K562 (cell line): ENCODE data around the gene TAP2. TPM values are rescaled to one million over a fixed set of nuclear protein-coding genes. Genes with fewer than 3 reads are reported as not detected.

Experiments used
- ASH1L ChIP-seq: fragments of 450-650 bp; IDR thresholded peaks from 2 replicates; pipeline ENCODE4 v1.6.1; 2018; ENCODE audit warnings: borderline replicate concordance, mild to moderate bottlenecking, low read depth; ENCODE audit not compliant: partially characterized antibody
- BHLHE40 ChIP-seq: IDR thresholded peaks from 2 replicates; pipeline ENCODE4 v1.6.1; 2011; ENCODE audit warnings: low read length, improper control_type of control experiment
- BRCA1 ChIP-seq, 2 experiments: fragments of 450-650 bp in 1 of 2; sonication (generic) in 1 of 2; formaldehyde crosslinking in 1 of 2; IDR thresholded peaks; 2 replicates each; pipeline versions ENCODE4 v1.5.0 to v1.6.1; 2017 to 2020; ENCODE audit warnings: mild to moderate bottlenecking in 1 of 2, missing genetic modification reagents in 1 of 2
- BRD9 ChIP-seq: fragments of 450-650 bp; IDR thresholded peaks from 2 replicates; pipeline ENCODE4 v1.6.1; 2018; ENCODE audit warnings: low read depth; ENCODE audit not compliant: partially characterized antibody
- CHD4 ChIP-seq: fragments of 200-600 bp; sonication (generic); IDR thresholded peaks from 3 replicates; pipeline ENCODE4 v1.6.1; 2012; ENCODE audit warnings: low read depth, mild to moderate bottlenecking, mixed read lengths, low read length, inconsistent platforms; ENCODE audit not compliant: insufficient read depth, insufficient replicate concordance, poor library complexity, severe bottlenecking
- EP300 ChIP-seq: IDR thresholded peaks from 2 replicates; pipeline ENCODE4 v1.6.1; 2012; ENCODE audit warnings: low read length, improper control_type of control experiment
- FOXA1 ChIP-seq: fragments of 450-650 bp; IDR thresholded peaks from 2 replicates; pipeline ENCODE4 v1.6.1; 2016; ENCODE audit warnings: mild to moderate bottlenecking, borderline replicate concordance
- FOXJ3 ChIP-seq: sonication (generic); formaldehyde crosslinking; IDR thresholded peaks from 2 replicates; pipeline ENCODE4 v1.4.0; 2020; ENCODE audit warnings: mild to moderate bottlenecking, missing genetic modification reagents
- HNRNPUL1 ChIP-seq: fragments of 200-400 bp; formaldehyde crosslinking; IDR thresholded peaks from 2 replicates; pipeline ENCODE4 v1.6.1; 2017; ENCODE audit warnings: low read length
- MECOM ChIP-seq: fragments of 250-450 bp; sonication (Bioruptor Pico); IDR thresholded peaks from 2 replicates; pipeline ENCODE4 v1.8.0; 2022; ENCODE audit warnings: inconsistent platforms
- NR4A1 ChIP-seq, 2 experiments: fragments of 250-450 bp in 1 of 2; fragments of 450-650 bp in 1 of 2; sonication (Bioruptor Pico) in 1 of 2; IDR thresholded peaks; 2 replicates each; pipeline versions ENCODE4 v1.4.0 to v1.6.1; 2016 to 2020; ENCODE audit warnings: mild to moderate bottlenecking in 2 of 2, missing compliant biosample characterization in 1 of 2, missing genetic modification characterization in 1 of 2, moderate library complexity in 1 of 2
- PURB ChIP-seq: sonication (generic); formaldehyde crosslinking; IDR thresholded peaks from 2 replicates; pipeline ENCODE4 v1.9.0; 2021; ENCODE audit warnings: low read depth, mild to moderate bottlenecking, missing genetic modification reagents
- RFX1 ChIP-seq: fragments of 450-650 bp; IDR thresholded peaks from 2 replicates; pipeline ENCODE4 v1.6.1; 2016; ENCODE audit warnings: mild to moderate bottlenecking, moderate library complexity
- SNRNP70 ChIP-seq: fragments of 200-400 bp; formaldehyde crosslinking; optimal IDR thresholded peaks from 2 replicates; pipeline ENCODE3; 2017; ENCODE audit warnings: low read depth, low read length
- SRSF7 ChIP-seq: fragments of 200-400 bp; formaldehyde crosslinking; optimal IDR thresholded peaks from 2 replicates; pipeline ENCODE3; 2017; ENCODE audit warnings: mild to moderate bottlenecking, low read depth, low read length
- SUPT5H ChIP-seq: fragments of 450-650 bp; IDR thresholded peaks from 2 replicates; pipeline ENCODE4 v1.6.1; 2016
- TAF1 ChIP-seq: IDR thresholded peaks from 2 replicates; pipeline ENCODE4 v1.6.1; 2011; ENCODE audit warnings: mild to moderate bottlenecking, low read length, moderate library complexity; ENCODE audit not compliant: insufficient read depth, control insufficient read depth, severe bottlenecking; ENCODE audit errors: extremely low read depth
- TEAD1 ChIP-seq, 2 experiments: fragments of 450-650 bp in 1 of 2; sonication (generic) in 1 of 2; formaldehyde crosslinking; IDR thresholded peaks; 2 replicates each; pipeline versions ENCODE4 v1.4.0 to v1.8.0; 2020 to 2022; ENCODE audit warnings: mild to moderate bottlenecking in 2 of 2, missing genetic modification reagents in 1 of 2
- TRIM28 ChIP-seq: fragments of 450-650 bp; IDR thresholded peaks from 2 replicates; pipeline ENCODE4 v1.6.1; 2017
- U2AF2 ChIP-seq: fragments of 200-400 bp; formaldehyde crosslinking; optimal IDR thresholded peaks from 2 replicates; pipeline ENCODE3; 2017; ENCODE audit warnings: low read depth, mild to moderate bottlenecking, low read length
- ZEB2 ChIP-seq: fragments of 450-650 bp; IDR thresholded peaks from 2 replicates; pipeline ENCODE4 v1.6.1; 2016
- ZNF23 ChIP-seq: fragments of 250-450 bp; sonication (Bioruptor Pico); IDR thresholded peaks from 2 replicates; pipeline ENCODE4 v1.4.0; 2020; ENCODE audit warnings: mild to moderate bottlenecking
- ZNF253 ChIP-seq: fragments of 250-450 bp; sonication (Bioruptor Pico); conservative IDR thresholded peaks from 2 replicates; pipeline ENCODE4 v1.6.1; 2021; ENCODE audit warnings: mild to moderate bottlenecking
- ZNF324 ChIP-seq: fragments of 250-450 bp; sonication (Bioruptor Pico); IDR thresholded peaks from 2 replicates; pipeline ENCODE4 v1.4.0; 2020; ENCODE audit warnings: mild to moderate bottlenecking
- ZNF717 ChIP-seq: fragments of 250-450 bp; sonication (Bioruptor Pico); IDR thresholded peaks from 2 replicates; pipeline ENCODE4 v1.5.0; 2021
- polyA plus RNA-seq, 8 experiments: library from polyadenylated mRNA; depleted of rRNA in 4 of 8; stranded (reverse) in 5 of 8; unstranded in 3 of 8; fragments of >200 nt; fragmentation: Nextera tagmentation in 2 of 8; fragmentation: Illumina TruSeq in 1 of 8; extraction: Ambion mirVana in 2 of 8; extraction: Trizol in 1 of 8; gene quantifications; 2 replicates each; pipeline versions ENCODE4 v1.2.1 to v1.2.3, GENCODE V29; 2011 to 2014; ENCODE audit warnings: inconsistent platforms in 1 of 8, missing spikeins in 1 of 8
- total RNA-seq, 7 experiments: library from RNA; depleted of rRNA in 6 of 7; stranded (reverse); fragments of >200 nt in 6 of 7; fragmentation: Illumina TruSeq in 2 of 7; extraction: Trizol in 2 of 7; gene quantifications; 2 replicates each; pipeline versions ENCODE4 v1.2.1 to v1.2.3, GENCODE V29; 2011 to 2021; ENCODE audit warnings: low replicate concordance in 1 of 7
- TF ChIP-seq, protein P1 (sequence below): IDR thresholded peaks from 3 replicates; pipeline ENCODE4 v1.6.1; 2011; ENCODE audit warnings: borderline replicate concordance, mild to moderate bottlenecking, moderate library complexity; ENCODE audit not compliant: insufficient read length; ENCODE audit errors: extremely low read depth
- TF ChIP-seq, protein P2 (sequence below), 2 experiments: fragments of 450-650 bp in 1 of 2; sonication (generic) in 1 of 2; formaldehyde crosslinking; conservative IDR thresholded peaks; 2 replicates each; pipeline versions ENCODE4 v1.4.0 to v1.8.1; 2020 to 2022; ENCODE audit warnings: mild to moderate bottlenecking in 1 of 2, missing genetic modification reagents in 1 of 2

The TAP2 gene
- total and polyA plus RNA-seq, 9 of the 15 experiments (the other 6 are each of a cell fraction or from before 2014, with no cell fraction given), result 2.0 to 53.5 (median 19.6) TPM

DNA sequence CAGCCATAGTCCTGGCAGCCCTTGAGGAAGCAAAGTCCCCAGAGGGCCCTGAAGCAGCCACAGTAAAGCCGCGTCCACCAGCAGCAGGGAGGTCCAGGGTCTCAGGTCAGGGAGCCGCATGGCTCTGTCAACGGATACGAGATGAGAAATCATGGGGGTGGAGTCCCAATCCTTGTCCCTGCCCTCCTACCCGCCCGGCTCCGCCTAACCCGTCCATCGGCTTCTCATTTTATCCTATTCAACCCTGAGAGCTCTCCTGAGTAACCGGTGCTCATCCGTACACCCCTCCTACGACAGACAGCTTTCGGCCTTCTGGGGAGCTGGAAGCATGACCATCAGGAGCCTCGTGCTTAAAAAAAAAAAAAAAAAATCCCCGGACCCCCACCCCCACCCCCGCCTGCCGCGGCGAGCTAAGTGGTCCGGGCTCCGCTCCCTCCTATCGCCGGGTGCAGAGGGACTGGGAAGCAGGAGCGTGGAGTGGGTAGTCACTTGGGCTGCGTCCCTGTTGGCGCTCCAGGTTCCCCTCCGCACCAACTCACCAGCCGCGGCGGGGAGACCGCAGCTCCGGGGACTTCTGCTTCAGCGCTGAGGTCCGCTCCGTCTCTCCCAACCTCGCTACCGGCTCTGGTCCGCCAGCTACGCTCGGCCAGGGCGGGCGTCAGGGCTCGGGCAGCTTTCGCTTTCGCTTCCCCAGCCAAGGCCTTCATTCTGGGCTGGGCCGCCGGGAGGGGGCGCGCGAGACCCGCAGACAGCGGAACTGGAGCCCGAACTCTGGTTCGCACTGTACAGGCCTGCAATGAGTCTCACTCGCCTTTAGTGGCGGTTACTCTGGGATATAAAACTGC lies at the start of gene TAP2 (continued):
- TF ChIP-seq, protein P1, sequence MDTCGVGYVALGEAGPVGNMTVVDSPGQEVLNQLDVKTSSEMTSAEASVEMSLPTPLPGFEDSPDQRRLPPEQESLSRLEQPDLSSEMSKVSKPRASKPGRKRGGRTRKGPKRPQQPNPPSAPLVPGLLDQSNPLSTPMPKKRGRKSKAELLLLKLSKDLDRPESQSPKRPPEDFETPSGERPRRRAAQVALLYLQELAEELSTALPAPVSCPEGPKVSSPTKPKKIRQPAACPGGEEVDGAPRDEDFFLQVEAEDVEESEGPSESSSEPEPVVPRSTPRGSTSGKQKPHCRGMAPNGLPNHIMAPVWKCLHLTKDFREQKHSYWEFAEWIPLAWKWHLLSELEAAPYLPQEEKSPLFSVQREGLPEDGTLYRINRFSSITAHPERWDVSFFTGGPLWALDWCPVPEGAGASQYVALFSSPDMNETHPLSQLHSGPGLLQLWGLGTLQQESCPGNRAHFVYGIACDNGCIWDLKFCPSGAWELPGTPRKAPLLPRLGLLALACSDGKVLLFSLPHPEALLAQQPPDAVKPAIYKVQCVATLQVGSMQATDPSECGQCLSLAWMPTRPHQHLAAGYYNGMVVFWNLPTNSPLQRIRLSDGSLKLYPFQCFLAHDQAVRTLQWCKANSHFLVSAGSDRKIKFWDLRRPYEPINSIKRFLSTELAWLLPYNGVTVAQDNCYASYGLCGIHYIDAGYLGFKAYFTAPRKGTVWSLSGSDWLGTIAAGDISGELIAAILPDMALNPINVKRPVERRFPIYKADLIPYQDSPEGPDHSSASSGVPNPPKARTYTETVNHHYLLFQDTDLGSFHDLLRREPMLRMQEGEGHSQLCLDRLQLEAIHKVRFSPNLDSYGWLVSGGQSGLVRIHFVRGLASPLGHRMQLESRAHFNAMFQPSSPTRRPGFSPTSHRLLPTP, result no peak
- TF ChIP-seq NR4A1 (CRISPR knock-in tag; IDR thresholded peaks at IDR 0.05) (no peak), NR4A1 (tag; IDR thresholded peaks at IDR 0.05) (no peak), SUPT5H (peak; percentile 65; the same call in 1 of the 2 replicates), BRD9 (no peak), TAF1 (peak; percentile 47), ZNF324 (CRISPR knock-in tag) (no peak), ZNF717 (CRISPR knock-in tag) (no peak), FOXJ3 (CRISPR knock-in tag) (no peak), BRCA1 (IDR thresholded peaks at IDR 0.05) (no peak), BRCA1 (CRISPR knock-in tag; IDR thresholded peaks at IDR 0.05) (no peak), ZNF23 (CRISPR knock-in tag) (no peak), SRSF7 (no peak), FOXA1 (no peak), RFX1 (no peak), TRIM28 (no peak), TEAD1 (CRISPR knock-in tag; IDR thresholded peaks at IDR 0.05) (peak; percentile 15 to 87; a peak in 2 of 4 replicates), EP300 (no peak), CHD4 (no peak), PURB (CRISPR knock-in tag) (no peak), BHLHE40 (peak; percentile 28; the same call in 1 of the 2 replicates), ZEB2 (no peak; the same call in 1 of the 2 replicates), MECOM (CRISPR knock-in tag) (no peak), ZNF253 (CRISPR knock-in tag) (no peak), SNRNP70 (no peak), ASH1L (no peak), HNRNPUL1 (no peak), U2AF2 (no peak)
- TF ChIP-seq, protein P2, sequence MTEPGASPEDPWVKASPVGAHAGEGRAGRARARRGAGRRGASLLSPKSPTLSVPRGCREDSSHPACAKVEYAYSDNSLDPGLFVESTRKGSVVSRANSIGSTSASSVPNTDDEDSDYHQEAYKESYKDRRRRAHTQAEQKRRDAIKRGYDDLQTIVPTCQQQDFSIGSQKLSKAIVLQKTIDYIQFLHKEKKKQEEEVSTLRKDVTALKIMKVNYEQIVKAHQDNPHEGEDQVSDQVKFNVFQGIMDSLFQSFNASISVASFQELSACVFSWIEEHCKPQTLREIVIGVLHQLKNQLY (CRISPR knock-in tag; conservative IDR thresholded peaks at IDR 0.05), result no peak
